ENCODE measurements around the gene LRRC25.
"Not testable (repeated sequence)": the region's sequence is repeated elsewhere in the genome, so short reads cannot be mapped to it uniquely, and the experiment has no call there.

The LRRC25 gene

GRCh38 chr19:18350490-18350889, 46.9 kb downstream of the LRRC25 start:
- TF ChIP-seq, protein P1, sequence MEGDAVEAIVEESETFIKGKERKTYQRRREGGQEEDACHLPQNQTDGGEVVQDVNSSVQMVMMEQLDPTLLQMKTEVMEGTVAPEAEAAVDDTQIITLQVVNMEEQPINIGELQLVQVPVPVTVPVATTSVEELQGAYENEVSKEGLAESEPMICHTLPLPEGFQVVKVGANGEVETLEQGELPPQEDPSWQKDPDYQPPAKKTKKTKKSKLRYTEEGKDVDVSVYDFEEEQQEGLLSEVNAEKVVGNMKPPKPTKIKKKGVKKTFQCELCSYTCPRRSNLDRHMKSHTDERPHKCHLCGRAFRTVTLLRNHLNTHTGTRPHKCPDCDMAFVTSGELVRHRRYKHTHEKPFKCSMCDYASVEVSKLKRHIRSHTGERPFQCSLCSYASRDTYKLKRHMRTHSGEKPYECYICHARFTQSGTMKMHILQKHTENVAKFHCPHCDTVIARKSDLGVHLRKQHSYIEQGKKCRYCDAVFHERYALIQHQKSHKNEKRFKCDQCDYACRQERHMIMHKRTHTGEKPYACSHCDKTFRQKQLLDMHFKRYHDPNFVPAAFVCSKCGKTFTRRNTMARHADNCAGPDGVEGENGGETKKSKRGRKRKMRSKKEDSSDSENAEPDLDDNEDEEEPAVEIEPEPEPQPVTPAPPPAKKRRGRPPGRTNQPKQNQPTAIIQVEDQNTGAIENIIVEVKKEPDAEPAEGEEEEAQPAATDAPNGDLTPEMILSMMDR (conservative IDR thresholded peaks at IDR 0.05; ENCODE audit: control insufficient read depth, insufficient read depth, low read depth, low read length), result no peak
- no peak for DNase-seq (ENCODE audit: low read depth)
- no peak overlapping the region for H3K4me3 ChIP-seq (ENCODE audit: control insufficient read depth, low read depth, low read length)

- H3K4me3 ChIP-seq (ENCODE audit: control insufficient read depth, low read depth, low read length), result no peak overlapping the region
- TF ChIP-seq, protein P1 (conservative IDR thresholded peaks at IDR 0.05; ENCODE audit: control insufficient read depth, insufficient read depth, low read depth, low read length), result peak; percentile 94
- DNase-seq (ENCODE audit: low read depth), result peak; percentile 63
Observed at GRCh38 chr19:18349524-18350128, 47.8 kb downstream of the LRRC25 start.

DNA sequence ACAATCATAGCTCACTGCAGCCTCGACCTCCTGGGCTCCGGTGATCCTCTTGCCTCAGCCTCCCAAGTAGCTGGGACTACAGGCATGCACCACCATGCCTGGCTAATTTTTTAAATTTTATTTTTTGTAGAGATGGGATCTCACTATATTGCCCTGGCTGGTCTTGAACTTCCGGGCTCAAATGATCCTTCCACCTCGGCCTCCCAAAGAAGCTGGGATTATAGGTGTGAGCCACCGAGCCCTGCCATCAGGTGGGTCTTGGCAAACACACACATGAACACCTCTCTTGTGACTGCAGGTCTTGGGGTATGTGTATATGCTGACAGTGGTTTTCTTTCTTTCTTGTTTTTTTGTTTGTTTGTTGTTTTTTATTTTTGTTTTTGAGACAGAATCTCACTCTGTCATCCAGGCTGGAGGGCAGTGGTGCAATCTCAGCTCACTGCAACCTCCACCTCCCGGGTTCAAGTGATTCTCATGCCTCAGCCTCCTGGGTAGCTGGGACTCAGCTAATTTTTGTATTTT, 48.5 kb downstream of the LRRC25 start:
- DNase-seq (ENCODE audit: low read depth); H3K4me3 ChIP-seq (ENCODE audit: control insufficient read depth, low read depth, low read length): not testable (repeated sequence)

DNA sequence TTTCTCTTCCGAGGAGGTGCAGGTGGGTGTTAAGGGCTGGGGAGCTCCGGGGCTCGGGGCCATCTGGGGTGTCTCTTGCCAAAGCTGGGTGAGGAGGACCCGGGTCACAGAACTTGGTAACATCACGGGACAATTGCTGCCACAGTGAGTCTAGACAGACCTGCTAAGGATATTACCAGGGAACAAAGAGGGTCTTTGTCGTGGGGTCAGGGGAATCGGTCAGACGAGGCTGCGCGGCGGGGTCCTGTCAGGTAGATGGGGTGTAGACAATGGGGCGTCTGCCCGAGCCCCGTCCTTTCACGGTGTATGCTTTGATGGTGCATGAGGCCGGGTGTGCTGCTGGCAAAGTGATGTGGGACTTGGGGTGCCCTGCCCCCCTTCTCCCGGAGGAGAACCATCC, 49.3 kb downstream of the LRRC25 start:
- no peak overlapping the region for H3K4me3 ChIP-seq (ENCODE audit: control insufficient read depth, low read depth, low read length)
- DNase-seq (ENCODE audit: low read depth), result no peak
- TF ChIP-seq, protein P1 (conservative IDR thresholded peaks at IDR 0.05; ENCODE audit: control insufficient read depth, insufficient read depth, low read depth, low read length), result no peak

DNA sequence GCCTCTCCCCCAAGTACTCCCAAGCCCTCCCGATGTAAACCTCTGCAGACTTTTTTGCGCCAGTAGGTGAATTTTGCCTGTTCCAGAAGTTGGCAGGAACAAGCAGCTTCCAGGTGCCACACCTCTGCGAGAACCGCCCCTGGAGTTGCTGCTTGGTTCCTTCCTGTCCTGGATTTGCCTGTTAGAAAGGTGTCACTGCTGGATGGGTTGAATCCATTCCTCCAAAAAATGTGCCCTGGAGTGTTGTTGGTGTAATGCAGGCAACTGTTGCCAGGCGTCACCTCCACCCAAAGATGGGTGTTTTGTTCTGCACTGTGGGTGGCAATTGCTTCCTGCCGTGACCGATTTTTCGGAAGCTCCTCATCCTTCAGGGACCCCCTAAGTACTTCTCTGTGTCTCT, 51.3 kb downstream of the LRRC25 start:
- no peak overlapping the region for H3K4me3 ChIP-seq (ENCODE audit: control insufficient read depth, low read depth, low read length)
- DNase-seq (ENCODE audit: low read depth), result no peak
- TF ChIP-seq, protein P1 (conservative IDR thresholded peaks at IDR 0.05; ENCODE audit: control insufficient read depth, insufficient read depth, low read depth, low read length), result no peak

- TF ChIP-seq, protein P1 (conservative IDR thresholded peaks at IDR 0.05; ENCODE audit: control insufficient read depth, insufficient read depth, low read depth, low read length), result no peak
- DNase-seq (ENCODE audit: low read depth), result no peak
Observed at GRCh38 chr19:18345296-18345695, 52.1 kb downstream of the LRRC25 start.

DNA sequence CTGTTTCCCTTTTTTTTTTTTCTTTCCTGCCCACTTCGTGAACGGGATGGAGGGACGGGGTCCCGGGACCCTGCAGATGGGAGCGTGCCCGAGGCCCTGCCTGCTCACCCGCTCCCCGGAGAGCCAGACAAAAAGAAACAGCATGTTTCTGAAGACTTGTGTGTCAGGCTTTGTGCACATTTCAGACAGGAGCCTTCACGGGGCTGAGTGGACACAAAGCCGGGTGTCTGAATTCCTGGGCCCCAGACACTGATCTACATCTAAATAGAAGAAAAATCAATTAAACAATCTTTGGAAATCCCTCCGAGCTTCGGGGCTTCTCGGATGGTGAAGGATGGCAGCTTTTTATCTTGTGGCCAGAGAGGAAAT, 52.9 kb downstream of the LRRC25 start:
- DNase-seq (ENCODE audit: low read depth), result no peak
- TF ChIP-seq, protein P1 (conservative IDR thresholded peaks at IDR 0.05; ENCODE audit: control insufficient read depth, insufficient read depth, low read depth, low read length), result no peak
- no peak overlapping the region for H3K4me3 ChIP-seq (ENCODE audit: control insufficient read depth, low read depth, low read length)

More at GRCh38 chr19:18345296-18345695, 52.1 kb downstream of the LRRC25 start:
- H3K4me3 ChIP-seq (ENCODE audit: control insufficient read depth, low read depth, low read length), result no peak overlapping the region

All from fibroblast of mammary gland (primary cell).